Stimulated activated memory B cell treated with anti-CD40 and anti-IgM and Interleukin-4, amounts not matched to agents 10 μg/mL and 1 μg/mL and 100 μg/mL, for 72 hours (primary cell): ENCODE results near the gene SEC14L2.

Experiments
- ATAC-seq: fragments of 150-1000 bp; cut with Tn5 transposase; 2 replicates; pipeline ENCODE4 v1.10.0; 2021
- H3K27ac Mint-ChIP-seq: one replicate; pipeline ENCODE4 v1.8.0; 2022; ENCODE audit warnings: mild to moderate bottlenecking, mixed read lengths
- H3K27me3 Mint-ChIP-seq: one replicate; pipeline ENCODE4 v1.8.0; 2022; ENCODE audit warnings: mixed read lengths
- H3K36me3 Mint-ChIP-seq: one replicate; pipeline ENCODE4 v1.8.0; 2022; ENCODE audit warnings: mixed read lengths
- H3K4me1 Mint-ChIP-seq: one replicate; pipeline ENCODE4 v1.8.0; 2022; ENCODE audit warnings: mixed read lengths
- H3K4me3 Mint-ChIP-seq: one replicate; pipeline ENCODE4 v1.8.0; 2022; ENCODE audit warnings: mild to moderate bottlenecking, moderate library complexity, mixed read lengths
- H3K9me3 Mint-ChIP-seq: one replicate; pipeline ENCODE4 v1.8.0; 2022; ENCODE audit warnings: mixed read lengths

The SEC14L2 gene

DNA sequence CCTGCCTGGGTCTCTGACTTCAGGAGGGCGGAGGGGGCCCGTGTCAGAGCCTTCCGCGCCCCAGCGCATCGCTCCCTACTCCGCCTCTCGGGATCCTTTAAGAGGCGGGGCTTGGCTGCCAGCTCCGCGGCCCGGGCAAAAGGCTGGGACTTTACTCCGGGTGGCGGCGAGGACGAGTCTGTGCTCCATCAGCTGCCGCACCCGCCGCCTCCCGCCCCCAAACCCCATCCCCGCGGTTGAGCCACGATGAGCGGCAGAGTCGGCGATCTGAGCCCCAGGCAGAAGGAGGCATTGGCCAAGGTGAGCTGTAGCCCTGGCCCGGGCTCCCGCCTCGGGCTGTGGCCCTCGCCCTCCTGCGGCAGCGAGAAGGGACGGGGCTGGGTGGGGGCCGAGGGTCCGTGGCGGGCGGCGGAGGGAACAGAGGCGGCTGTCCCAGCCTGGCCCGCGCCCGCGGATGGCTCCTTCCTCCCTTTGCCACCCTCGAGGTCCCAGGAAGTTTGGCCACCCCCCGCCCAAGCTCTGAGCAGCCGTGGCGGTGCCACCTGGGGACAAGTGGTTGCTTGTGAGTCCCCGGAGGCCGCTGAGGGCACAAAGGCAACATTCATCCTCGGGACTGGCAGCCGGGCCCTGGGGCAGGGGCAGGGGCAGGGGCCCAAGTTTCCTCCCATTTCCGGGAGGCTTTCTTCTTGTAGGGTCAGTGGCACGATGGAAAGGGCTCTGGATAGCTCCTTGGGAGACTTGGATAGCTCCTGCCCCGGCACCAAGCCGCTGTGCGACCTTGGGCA, at the start of gene SEC14L2:
Gene SEC14L2 (plus strand): TSS at position 148 of the 785 bp plus-strand sequence. CDS start 99 bp downstream, at position 247.
- Mint-ChIP-seq H3K9me3 (no peaks in the 10 kb centered on the region), H3K4me1 (peaks cover 34% of the 10 kb centered on the region), H3K27me3 (peaks cover 31% of the 10 kb centered on the region), H3K4me3 (peak within 1 kb of the TSS; percentile 90), H3K27ac (peak within 1 kb of the TSS; percentile 84), H3K36me3 (no peaks in the 10 kb centered on the region)
- peak; percentile 75 for ATAC-seq

DNA sequence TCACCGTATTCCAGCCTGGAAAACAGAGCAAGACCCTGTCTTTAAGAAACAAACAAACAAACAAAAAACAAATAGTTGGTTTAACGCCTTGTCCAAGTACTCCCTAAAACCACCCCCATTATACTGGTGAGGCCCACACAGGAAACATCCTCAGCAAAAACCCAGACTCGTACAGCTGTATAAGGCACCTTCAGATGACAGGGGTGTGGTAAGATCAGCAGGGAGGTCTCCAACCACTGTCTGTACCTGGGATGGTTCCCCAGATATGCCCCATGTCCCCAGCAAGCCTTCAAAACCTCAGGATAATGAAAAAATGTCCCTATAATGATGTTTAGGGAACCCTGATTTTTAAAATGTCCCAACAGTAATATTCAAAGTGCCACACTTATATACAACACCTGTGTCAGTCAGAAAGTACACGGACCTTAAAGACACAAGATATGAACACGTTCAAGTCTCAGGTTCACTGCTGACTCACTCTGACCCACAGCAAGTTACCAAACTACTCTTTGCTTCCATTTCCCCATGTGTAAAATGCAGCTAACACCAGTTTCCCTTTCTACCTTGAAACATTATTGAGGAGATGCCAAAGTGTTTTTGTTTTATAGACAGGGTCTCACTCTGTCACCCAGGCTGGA, 49.4 kb upstream of the SEC14L2 start:
- Mint-ChIP-seq H3K4me1 (peaks cover 48% of the 10 kb centered on the region), H3K4me3 (no peak overlapping the region), H3K27ac (peak overlapping the region; percentile 91), H3K9me3 (no peaks in the 10 kb centered on the region), H3K27me3 (no peaks in the 10 kb centered on the region), H3K36me3 (peaks cover 55% of the 10 kb centered on the region)
- peak; percentile 65 for ATAC-seq

DNA sequence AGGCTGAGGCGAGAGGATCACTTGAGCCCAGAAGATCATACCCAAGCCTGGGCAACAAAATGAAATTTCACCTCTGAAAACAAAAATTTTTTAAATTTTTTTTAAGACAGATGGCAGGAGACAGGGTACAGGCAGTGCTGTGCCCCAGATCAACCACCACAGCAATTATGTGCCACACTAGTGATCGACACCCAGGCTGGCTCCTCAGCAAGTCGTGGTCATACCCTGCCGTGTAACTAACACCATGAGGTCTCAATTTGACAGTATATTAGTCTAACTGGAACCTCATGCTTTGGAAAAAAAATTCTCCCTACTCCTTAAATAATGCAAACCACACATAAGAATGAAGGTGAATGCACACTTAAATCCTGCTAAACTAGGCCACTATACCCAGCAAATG, 48.4 kb upstream of the SEC14L2 start:
- Mint-ChIP-seq H3K27ac (peak overlapping the region; percentile 91), H3K27me3 (no peaks in the 10 kb centered on the region), H3K9me3 (no peaks in the 10 kb centered on the region), H3K4me3 (peak overlapping the region; percentile 48), H3K4me1 (peaks cover 48% of the 10 kb centered on the region), H3K36me3 (peaks cover 52% of the 10 kb centered on the region)
- ATAC-seq = peak; percentile 67

DNA sequence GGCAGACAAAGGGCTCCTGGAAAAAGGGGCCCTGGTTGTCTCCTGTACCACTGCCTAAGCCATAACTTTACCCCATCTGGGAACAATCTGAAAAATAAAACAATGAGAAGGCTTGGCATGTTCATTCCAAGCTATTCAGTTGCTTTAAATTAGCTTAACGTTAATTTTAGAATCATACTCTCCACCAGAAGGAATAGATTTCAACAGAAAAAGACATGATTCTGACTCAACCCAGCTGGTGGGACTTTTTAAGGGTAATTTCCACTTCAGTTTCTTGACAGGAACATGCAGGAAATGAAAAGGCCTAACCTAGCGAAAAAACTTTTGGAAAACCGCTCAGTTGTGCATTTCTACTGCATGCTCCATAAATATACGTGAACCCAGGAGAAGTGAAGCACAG, 48.0 kb upstream of the SEC14L2 start:
- peak; percentile 62 for ATAC-seq
- peak overlapping the region; percentile 48 for H3K4me3 Mint-ChIP-seq
- peaks cover 52% of the 10 kb centered on the region for H3K4me1 Mint-ChIP-seq
- H3K27ac Mint-ChIP-seq = peak overlapping the region; percentile 91
- H3K36me3 Mint-ChIP-seq = peaks cover 52% of the 10 kb centered on the region
- H3K27me3 Mint-ChIP-seq = no peaks in the 10 kb centered on the region
- H3K9me3 Mint-ChIP-seq = no peaks in the 10 kb centered on the region

DNA sequence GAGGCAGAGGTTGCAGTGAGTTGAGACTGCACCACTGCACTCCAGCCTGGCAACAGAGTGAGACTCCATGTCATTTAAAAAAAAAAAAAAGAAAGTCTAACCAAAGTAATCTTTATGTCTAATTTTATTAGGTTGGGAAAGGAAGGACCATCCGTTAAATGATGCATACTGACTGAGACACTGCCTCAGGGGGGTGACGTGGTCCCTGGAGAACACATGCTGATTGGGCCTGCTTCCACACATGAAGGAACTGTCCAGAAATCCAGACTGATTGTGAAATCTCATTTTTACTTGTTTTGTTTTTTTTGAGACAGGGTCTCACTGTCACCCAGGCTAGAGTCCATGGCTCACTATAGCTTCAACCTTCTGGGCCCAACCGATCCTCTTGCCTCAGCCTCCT, 45.6 kb upstream of the SEC14L2 start:
- no peak for ATAC-seq
- no peaks in the 10 kb centered on the region for H3K9me3 Mint-ChIP-seq
- no peak overlapping the region for H3K27ac Mint-ChIP-seq
- H3K36me3 Mint-ChIP-seq = peaks cover 51% of the 10 kb centered on the region
- H3K27me3 Mint-ChIP-seq = no peaks in the 10 kb centered on the region
- peaks cover 76% of the 10 kb centered on the region for H3K4me1 Mint-ChIP-seq
- no peak overlapping the region for H3K4me3 Mint-ChIP-seq

DNA sequence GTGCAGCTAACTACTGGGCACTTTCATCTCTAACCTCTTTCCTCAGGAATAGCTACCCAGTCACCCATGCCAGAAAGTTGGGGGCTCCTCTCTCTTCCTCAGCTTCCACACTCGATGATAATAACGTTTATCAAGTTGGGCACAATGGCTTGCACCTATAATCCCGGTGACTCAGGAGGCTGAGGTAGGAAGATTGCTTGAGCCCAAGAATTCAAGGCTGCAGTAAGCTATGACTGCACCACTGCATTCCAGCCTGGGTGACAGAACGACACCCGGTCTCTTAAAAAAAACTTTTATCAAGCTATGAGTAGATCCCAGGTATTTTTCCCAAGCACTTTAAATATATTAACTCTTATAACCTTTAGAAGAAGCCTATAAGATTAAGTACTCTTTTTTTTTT, 42.2 kb upstream of the SEC14L2 start:
- peaks cover 36% of the 10 kb centered on the region for H3K36me3 Mint-ChIP-seq
- peak overlapping the region; percentile 90 for H3K27ac Mint-ChIP-seq
- H3K4me1 Mint-ChIP-seq = peaks cover 68% of the 10 kb centered on the region
- H3K27me3 Mint-ChIP-seq = no peaks in the 10 kb centered on the region
- ATAC-seq = no peak
- peak overlapping the region; percentile 95 for H3K4me3 Mint-ChIP-seq
- no peaks in the 10 kb centered on the region for H3K9me3 Mint-ChIP-seq

DNA sequence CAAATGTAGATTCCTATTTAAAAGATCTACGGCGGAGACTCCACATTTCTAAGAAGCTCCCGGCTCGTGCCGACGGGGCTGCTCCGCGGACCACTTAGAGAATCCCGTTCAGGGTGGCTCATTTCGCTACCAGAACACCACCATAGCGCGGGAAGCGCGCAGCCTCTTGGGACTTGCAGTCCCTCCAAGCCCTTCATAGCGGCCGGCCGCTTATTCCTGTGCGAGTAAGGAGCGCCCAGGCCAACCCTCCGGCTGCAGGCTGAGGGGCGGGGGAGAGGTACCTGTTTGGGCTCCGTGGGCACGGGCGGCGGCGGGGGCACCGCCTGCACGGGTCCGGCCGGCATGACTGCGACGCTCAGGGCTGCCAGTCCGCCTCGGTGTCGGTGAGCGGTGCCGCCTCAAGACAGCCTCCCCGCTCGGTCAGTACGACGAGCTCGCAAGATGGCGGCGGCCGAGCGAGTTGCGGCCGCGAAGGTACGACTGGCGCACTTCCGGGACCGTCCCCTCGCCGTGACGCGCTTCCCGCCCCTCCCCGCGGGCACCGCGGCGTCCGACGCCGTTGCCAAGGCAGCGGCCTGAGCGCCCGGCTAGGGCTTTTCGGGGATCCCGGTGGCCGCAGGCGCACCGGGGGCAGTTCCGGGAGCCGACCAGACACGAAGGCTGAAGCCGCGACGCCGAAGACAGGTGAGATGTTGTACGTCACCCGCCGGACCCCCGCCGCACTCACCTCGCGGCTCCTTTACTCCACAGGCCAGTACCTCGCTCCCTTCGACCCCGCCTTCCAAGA, 40.2 kb upstream of the SEC14L2 start, which contains the start of the genes CCDC157 and SF3A1:
Gene CCDC157 (plus strand): TSS at position 559 of the 787 bp plus-strand sequence. CDS start 8,994 bp downstream, outside the sequence.
Gene SF3A1 (minus strand): TSS at position 446 of the 787 bp plus-strand sequence. CDS start 102 bp downstream, at position 344.
- Mint-ChIP-seq H3K27me3 (no peaks in the 10 kb centered on the region), H3K4me3 (peak within 1 kb of the TSS; percentile 95), H3K9me3 (no peaks in the 10 kb centered on the region), H3K36me3 (peaks cover 22% of the 10 kb centered on the region), H3K27ac (peak within 1 kb of the TSS; percentile 90), H3K4me1 (peaks cover 52% of the 10 kb centered on the region)
- ATAC-seq = peak; percentile 97

DNA sequence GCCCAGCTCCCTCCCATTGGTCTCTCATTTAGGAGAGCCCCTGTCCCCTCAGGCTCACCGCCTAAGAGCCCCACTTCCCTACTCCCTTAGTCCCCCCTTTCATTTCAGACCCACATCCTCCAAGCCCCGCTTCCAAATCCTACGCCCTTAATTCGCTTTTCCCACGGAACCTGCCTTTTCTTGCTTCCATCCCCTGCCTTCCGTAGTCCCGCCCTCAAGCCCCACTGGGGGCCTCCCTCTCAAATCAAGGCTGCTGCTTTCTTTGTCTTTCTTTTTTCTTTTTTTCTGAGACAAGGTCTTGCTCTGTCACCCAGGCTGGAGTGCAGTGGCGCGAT, 39.6 kb upstream of the SEC14L2 start:
- no peaks in the 10 kb centered on the region for H3K27me3 Mint-ChIP-seq
- peaks cover 46% of the 10 kb centered on the region for H3K4me1 Mint-ChIP-seq
- ATAC-seq = peak; percentile 1
- peak overlapping the region; percentile 95 for H3K4me3 Mint-ChIP-seq
- peak overlapping the region; percentile 90 for H3K27ac Mint-ChIP-seq
- H3K9me3 Mint-ChIP-seq = no peaks in the 10 kb centered on the region
- peaks cover 17% of the 10 kb centered on the region for H3K36me3 Mint-ChIP-seq

DNA sequence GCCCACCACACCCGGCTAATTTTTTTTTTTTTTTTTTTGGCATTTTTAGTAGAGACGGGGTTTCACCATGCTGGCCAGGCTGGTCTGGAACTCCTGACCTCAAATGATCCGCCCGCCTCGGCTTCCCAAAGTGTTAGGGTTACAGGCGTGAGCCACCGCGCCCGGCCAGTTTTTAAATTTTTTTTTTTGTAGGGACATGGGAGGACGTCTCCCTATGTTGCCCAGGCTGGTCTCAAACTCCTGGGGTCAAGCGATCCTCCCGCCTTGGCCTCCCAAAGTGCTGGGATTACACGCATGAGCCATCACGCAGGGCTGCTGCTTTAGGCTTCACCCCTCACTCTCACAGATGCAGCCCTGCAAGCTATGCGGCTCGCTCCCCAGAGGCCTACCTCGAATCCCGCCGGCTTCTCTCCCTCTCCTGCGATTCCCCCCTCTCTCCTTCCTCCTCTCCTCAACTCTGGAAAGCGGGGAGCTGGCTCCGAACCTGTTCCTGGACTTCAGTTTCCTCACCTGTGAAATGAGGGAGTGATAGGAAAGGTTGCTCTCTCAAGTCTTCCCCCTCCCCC, 39.1 kb upstream of the SEC14L2 start:
- Mint-ChIP-seq H3K27me3 (no peaks in the 10 kb centered on the region), H3K27ac (peak overlapping the region; percentile 90), H3K9me3 (no peaks in the 10 kb centered on the region), H3K4me3 (peak overlapping the region; percentile 95), H3K4me1 (peaks cover 45% of the 10 kb centered on the region), H3K36me3 (peaks cover 11% of the 10 kb centered on the region)
- ATAC-seq = no peak

DNA sequence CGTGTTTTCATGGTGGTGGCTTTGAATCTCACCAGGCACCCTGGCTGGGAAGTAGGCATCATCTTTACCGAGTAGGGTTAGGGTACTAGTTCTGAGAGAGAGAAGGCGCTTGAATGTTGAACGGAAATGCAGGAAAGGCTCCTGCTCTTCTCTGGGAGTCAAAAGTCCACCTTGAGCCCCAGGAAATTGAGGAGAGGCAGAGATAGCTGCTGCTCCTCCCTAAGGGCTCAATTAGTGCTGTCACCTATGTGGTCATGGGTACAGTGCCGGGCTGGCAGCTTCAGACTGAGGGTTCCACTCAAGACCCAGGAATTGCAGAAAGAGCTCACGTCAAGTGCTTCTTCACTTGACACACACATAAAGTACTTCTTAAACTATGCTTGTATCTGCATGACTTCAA, 38.3 kb upstream of the SEC14L2 start:
- H3K9me3 Mint-ChIP-seq = no peaks in the 10 kb centered on the region
- no peak for ATAC-seq
- peaks cover 44% of the 10 kb centered on the region for H3K4me1 Mint-ChIP-seq
- peaks cover 10% of the 10 kb centered on the region for H3K36me3 Mint-ChIP-seq
- H3K27me3 Mint-ChIP-seq = no peaks in the 10 kb centered on the region
- no peak overlapping the region for H3K4me3 Mint-ChIP-seq
- H3K27ac Mint-ChIP-seq = no peak overlapping the region

DNA sequence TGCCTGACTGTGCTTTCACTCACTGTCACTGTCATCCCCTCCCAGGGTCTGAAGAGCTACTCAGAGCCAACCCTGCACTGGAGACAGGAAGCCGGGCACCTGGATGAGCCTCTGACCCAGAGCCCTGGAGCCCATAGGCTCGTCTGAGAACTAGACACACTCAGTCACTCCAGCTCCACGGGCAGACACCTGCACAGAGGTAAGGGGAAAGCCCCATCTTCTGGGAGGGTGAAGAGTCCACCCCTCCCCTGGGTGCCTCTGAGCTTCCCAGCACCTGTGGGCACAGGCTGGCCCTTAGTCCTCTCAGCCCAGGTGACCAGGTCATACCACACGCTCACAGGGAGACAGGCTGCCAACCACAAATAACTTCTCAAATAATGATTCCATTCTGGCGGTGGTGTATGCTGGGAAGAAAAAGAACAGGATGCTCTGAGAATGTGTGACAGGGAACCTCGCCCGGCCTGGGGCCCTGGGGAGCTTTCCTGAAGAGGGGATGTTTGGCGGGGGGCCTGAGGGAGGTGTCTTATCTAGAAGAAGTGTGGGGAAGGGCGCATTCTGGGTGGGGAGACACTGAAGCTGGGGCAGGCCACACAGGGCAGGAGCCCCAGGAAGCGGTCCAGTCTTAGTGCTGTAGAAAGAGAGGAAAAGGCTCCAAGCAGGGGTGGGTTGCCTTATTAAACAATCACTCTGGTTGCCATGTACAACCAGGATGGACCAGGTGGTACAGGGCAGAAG, 34.7 kb upstream of the SEC14L2 start:
- no peak for ATAC-seq
- Mint-ChIP-seq H3K27me3 (no peaks in the 10 kb centered on the region), H3K4me3 (no peak overlapping the region), H3K27ac (no peak overlapping the region), H3K9me3 (no peaks in the 10 kb centered on the region), H3K4me1 (peaks cover 12% of the 10 kb centered on the region), H3K36me3 (peaks cover 15% of the 10 kb centered on the region)

DNA sequence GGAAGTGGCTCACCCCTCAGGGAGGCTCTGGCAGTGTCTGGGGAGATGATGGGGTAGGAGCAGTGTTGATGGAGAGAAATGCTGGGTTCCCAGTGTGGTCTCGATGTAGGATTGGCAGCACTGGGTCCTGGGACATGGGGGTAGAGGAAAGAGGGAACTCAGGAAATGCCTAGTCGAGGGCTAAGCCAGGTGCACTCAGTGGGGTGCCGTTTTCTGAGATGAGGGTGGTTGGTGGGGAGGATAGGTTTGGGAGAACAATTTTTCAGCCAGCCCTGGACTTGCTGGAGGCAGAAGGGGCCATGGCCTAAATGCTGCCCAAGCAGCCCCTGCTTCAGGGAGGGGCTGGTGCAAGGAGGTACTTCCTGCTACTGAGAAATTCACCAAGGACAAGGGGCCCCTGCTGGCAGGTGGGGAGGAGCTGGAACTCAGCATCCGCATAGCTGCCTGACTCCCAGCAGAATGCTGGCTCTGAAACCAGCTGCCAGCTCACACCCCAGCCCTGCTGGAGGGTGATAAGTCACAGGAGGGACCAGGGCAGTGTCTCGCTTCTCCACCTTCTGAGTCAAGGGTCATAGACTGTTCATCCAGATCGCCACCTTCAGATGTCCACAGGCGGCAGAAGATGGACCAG, 34.1 kb upstream of the SEC14L2 start:
- Mint-ChIP-seq H3K27me3 (no peaks in the 10 kb centered on the region), H3K4me1 (peaks cover 5% of the 10 kb centered on the region), H3K4me3 (no peak overlapping the region), H3K36me3 (peaks cover 15% of the 10 kb centered on the region), H3K27ac (no peak overlapping the region), H3K9me3 (no peaks in the 10 kb centered on the region)
- ATAC-seq = peak; percentile 27

DNA sequence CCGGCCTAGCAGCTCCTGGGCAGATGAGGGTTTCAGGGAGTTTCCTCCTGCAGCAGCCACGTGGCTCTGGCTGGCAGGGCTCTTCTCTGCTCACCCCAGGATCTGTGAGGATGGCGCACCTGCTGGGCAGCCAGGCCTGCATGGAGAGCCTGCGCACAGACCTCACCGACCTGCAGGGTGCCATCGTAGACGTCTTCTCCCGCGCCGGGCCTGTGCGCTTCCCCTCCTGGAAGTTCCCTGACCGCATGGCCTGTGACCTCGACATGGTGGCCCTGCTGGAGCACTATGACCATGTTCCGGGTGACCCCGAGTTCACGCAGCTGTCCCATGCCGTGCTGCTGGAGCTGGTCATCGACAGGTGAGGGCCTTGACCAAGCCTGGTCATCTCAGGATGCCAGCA, 30.9 kb upstream of the SEC14L2 start:
- ATAC-seq = no peak
- Mint-ChIP-seq H3K36me3 (peaks cover 15% of the 10 kb centered on the region), H3K9me3 (no peaks in the 10 kb centered on the region), H3K27me3 (no peaks in the 10 kb centered on the region), H3K4me1 (no peaks in the 10 kb centered on the region), H3K27ac (no peak overlapping the region), H3K4me3 (no peak overlapping the region)

DNA sequence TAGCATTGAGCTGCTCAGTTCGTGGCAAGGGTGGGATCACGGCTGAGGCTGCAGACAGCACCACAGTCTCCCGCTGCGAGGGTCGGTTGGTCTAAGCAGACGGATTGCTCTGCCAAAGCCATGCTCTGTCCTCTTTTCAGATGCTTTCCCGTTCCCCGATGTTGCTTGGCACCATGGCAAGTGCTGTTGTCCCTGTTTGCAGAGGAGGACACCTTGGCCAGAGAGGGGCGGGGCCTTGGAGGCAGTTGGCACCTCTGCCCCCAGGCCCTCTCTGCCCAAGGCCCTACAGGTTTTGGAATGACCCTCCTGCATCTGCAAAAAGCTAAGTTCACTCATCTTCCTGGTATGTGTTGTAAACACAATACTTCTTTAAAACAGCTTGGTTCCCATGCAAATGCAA, 28.4 kb upstream of the SEC14L2 start:
- ATAC-seq = no peak
- Mint-ChIP-seq H3K27me3 (no peaks in the 10 kb centered on the region), H3K9me3 (no peaks in the 10 kb centered on the region), H3K27ac (no peak overlapping the region), H3K4me1 (no peaks in the 10 kb centered on the region), H3K36me3 (peaks cover 15% of the 10 kb centered on the region), H3K4me3 (no peak overlapping the region)
